HepG2 (cell line): ENCODE measurements around the gene CD84. TPM values are rescaled to one million over a fixed set of nuclear protein-coding genes. Genes with fewer than 3 reads are reported as not detected.
"Not testable (repeated sequence)": the region's sequence is repeated elsewhere in the genome, so short reads cannot be mapped to it uniquely, and the experiment has no call there.

Source experiments
- ATAC-seq: fragments of 200-7000 bp; cut with Tn5 transposase; 3 replicates; pipeline ENCODE4 v1.9.1; 2020; ENCODE audit warnings: mild to moderate bottlenecking, moderate library complexity
- BruUV-seq: library from RNA; stranded (reverse); fragments of 400-500 nt; replicated peaks from 2 replicates; lab custom pipeline; 2021; lab: Mats Ljungman, UMichigan
- CTCF ChIA-PET: fragments of 300-600 bp; formaldehyde crosslinking; extraction: SDS; loops from one replicate; lab custom pipeline; 2021; ENCODE audit warnings: low total read pairs, inconsistent platforms, low intra/inter-chr PET ratio; lab: Yijun Ruan, JAX
- POLR2A ChIA-PET: fragments of 350-600 bp; sonication (Branson Sonifier 250); formaldehyde crosslinking; loops from one replicate; lab custom pipeline; 2020; ENCODE audit warnings: antibody characterized with exemption, inconsistent platforms; lab: Yijun Ruan, JAX
- DNase-seq: peaks from one replicate; pipeline ENCODE4 v3.0.0-alpha.2; 2015; ENCODE audit warnings: low spot score
- FAIRE-seq: peaks from 3 replicates; lab custom pipeline; 2011; peaks lifted over from hg19 to GRCh38; lab: Jason Lieb, UNC
- H2AFZ ChIP-seq: one replicate; pipeline ENCODE4 v1.6.1; 2011; ENCODE audit warnings: low read length, inconsistent platforms
- H3K27ac ChIP-seq: fragments of 300-600 bp; 3 replicates; pipeline ENCODE4 v1.8.0; 2011; ENCODE audit warnings: mixed run types, mild to moderate bottlenecking, mixed read lengths, low read length, inconsistent platforms; ENCODE audit not compliant: insufficient read depth; ENCODE audit errors: extremely low read length
- H3K27me3 ChIP-seq, 2 experiments: fragments of 200-600 bp in 1 of 2; 2 replicates in 1 of 2; 3 replicates in 1 of 2; pipeline versions ENCODE4 v1.6.0 to v1.8.0; 2011; ENCODE audit warnings: low read length in 2 of 2, mild to moderate bottlenecking in 2 of 2, moderate library complexity in 2 of 2, inconsistent platforms in 1 of 2; ENCODE audit not compliant: insufficient read depth in 2 of 2, control insufficient read depth in 1 of 2
- H3K36me3 ChIP-seq, 2 experiments: fragments of 200-600 bp in 1 of 2; replicated peaks in 1 of 2; 2 replicates in 1 of 2; 3 replicates in 1 of 2; pipeline versions ENCODE4 v1.5.1 to v1.8.0; 2011; ENCODE audit warnings: low read length in 2 of 2, inconsistent platforms in 1 of 2; ENCODE audit not compliant: insufficient read depth in 2 of 2, control insufficient read depth in 1 of 2
- H3K4me1 ChIP-seq: 2 replicates; pipeline ENCODE4 v1.5.1; 2012; ENCODE audit warnings: low read length, inconsistent platforms; ENCODE audit not compliant: insufficient read depth
- H3K4me2 ChIP-seq: 2 replicates; pipeline ENCODE4 v1.6.0; 2011; ENCODE audit warnings: low read depth, low read length, inconsistent platforms
- H3K4me3 ChIP-seq, 3 experiments: fragments of 200-600 bp in 1 of 3; sonication (generic), shearing (Covaris generic) in 1 of 3; replicated peaks in 1 of 3; 2 replicates each; pipeline ENCODE4 v1.5.1; 2011 to 2016; ENCODE audit warnings: low read length in 3 of 3, inconsistent platforms in 2 of 3, low read depth in 2 of 3, mild to moderate bottlenecking in 2 of 3, control low read depth in 1 of 3, mixed read lengths in 1 of 3; ENCODE audit not compliant: insufficient read depth in 1 of 3
- H3K79me2 ChIP-seq: one replicate; pipeline ENCODE4 v1.6.1; 2011; ENCODE audit warnings: low read length, inconsistent platforms; ENCODE audit not compliant: insufficient read depth
- H3K9ac ChIP-seq: 2 replicates; pipeline ENCODE4 v1.6.0; 2011; ENCODE audit warnings: mild to moderate bottlenecking, low read depth, low read length, inconsistent platforms; ENCODE audit not compliant: insufficient read depth
- H3K9me3 ChIP-seq: 2 replicates; pipeline ENCODE4 v1.5.1; 2012; ENCODE audit warnings: mild to moderate bottlenecking, low read length
- H4K20me1 ChIP-seq: 2 replicates; pipeline ENCODE4 v1.6.0; 2011; ENCODE audit warnings: inconsistent platforms, mild to moderate bottlenecking, low read length, moderate library complexity; ENCODE audit not compliant: insufficient read depth
- WGBS: methylation state at CpG from one replicate; pipeline ENCODE4 v1.1.6; 2017; ENCODE audit warnings: low lambda C conversion rate; 5-methylcytosine and 5-hydroxymethylcytosine counted together
- in situ Hi-C: cut with HindIII; loops from 2 replicates; pipeline ENCODE4 v1.10.0; 2017; ENCODE audit warnings: low pct_unique_long_range_greater_than_20kb; ENCODE audit not compliant: extremely low pct_ligation_motif_present
- intact Hi-C: fragments of 100-400 bp; cut with micrococcal nuclease; formaldehyde crosslinking; loops from one replicate; pipeline ENCODE4 v1.10.0; 2022; ENCODE audit not compliant: unreplicated experiment
- polyA plus RNA-seq, 8 experiments: library from polyadenylated mRNA; depleted of rRNA in 3 of 8; stranded (reverse) in 7 of 8; unstranded in 1 of 8; fragments of >200 nt; fragmentation: Illumina TruSeq in 4 of 8; extraction: Trizol in 4 of 8; gene quantifications; 2 replicates each; pipeline versions ENCODE4 v1.2.1 to v1.2.3, GENCODE V29; 2011 to 2016; ENCODE audit warnings: low read depth in 4 of 8, missing spikeins in 1 of 8, mixed read lengths in 1 of 8; ENCODE audit not compliant: insufficient read depth in 1 of 8
- total RNA-seq, 5 experiments: library from RNA; depleted of rRNA; stranded (reverse); fragments of >200 nt; fragmentation: Illumina TruSeq; extraction: Trizol; gene quantifications; 2 replicates each; pipeline ENCODE4 v1.2.3, GENCODE V29; 2016; ENCODE audit warnings: low read depth in 1 of 5

Gene CD84
- total and polyA plus RNA-seq, 2 of the 13 experiments (the other 11 are each of a cell fraction or from before 2014, with no cell fraction given): not detected

GRCh38 chr1:160529401-160529952 is 49.8 kb downstream of the CD84 start:
- H3K4me2 ChIP-seq, H3K27ac ChIP-seq, FAIRE-seq, CTCF ChIA-PET, in situ Hi-C loops, H3K27me3 ChIP-seq, intact Hi-C loops, DNase-seq, H2AFZ ChIP-seq, H4K20me1 ChIP-seq, H3K79me2 ChIP-seq, H3K4me3 ChIP-seq, POLR2A ChIA-PET, H3K4me1 ChIP-seq, H3K9me3 ChIP-seq, BruUV-seq, ATAC-seq, H3K9ac ChIP-seq, H3K36me3 ChIP-seq: not testable (repeated sequence)
- 17% methylated on average over 3 of the region's 7 CpGs for WGBS

GRCh38 chr1:160523789-160524188 is 55.5 kb downstream of the CD84 start:
- H2AFZ ChIP-seq, BruUV-seq, H3K36me3 ChIP-seq, H3K4me1 ChIP-seq, in situ Hi-C loops, H4K20me1 ChIP-seq, POLR2A ChIA-PET, CTCF ChIA-PET, ATAC-seq, H3K27me3 ChIP-seq, FAIRE-seq, H3K9ac ChIP-seq, H3K4me2 ChIP-seq, H3K79me2 ChIP-seq, DNase-seq, H3K27ac ChIP-seq, H3K9me3 ChIP-seq, H3K4me3 ChIP-seq, intact Hi-C loops: not testable (repeated sequence)
- WGBS: 32% methylated on average over 2 of the region's 2 CpGs
